ENCODE results near the gene RIOK2. TPM values are rescaled to one million over a fixed set of nuclear protein-coding genes. Genes with fewer than 3 reads are reported as not detected.

RIOK2 gene
- total RNA-seq, 2 donors from 2014 or later = 27.3 to 37.7 TPM

DNA sequence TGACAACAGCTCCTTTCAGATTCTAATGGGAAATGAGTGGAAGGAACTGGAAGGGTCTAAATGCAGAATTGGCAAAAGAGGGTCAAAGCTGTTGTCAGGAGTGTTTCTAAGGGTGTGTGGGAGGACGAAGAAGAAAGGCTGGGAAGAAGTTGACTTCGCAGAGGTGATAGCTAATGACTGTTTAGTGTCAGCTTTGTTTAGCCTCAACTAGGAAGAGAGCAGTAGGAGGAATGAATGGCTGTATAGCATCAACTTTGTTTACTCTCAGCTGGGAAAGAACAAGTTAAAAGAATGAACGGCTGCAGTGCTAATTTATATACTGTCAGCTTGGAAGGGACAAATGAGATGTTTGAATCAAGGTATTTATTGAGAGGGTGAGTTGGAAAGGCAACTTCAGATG, 34.8 kb downstream of the RIOK2 start:
- Mint-ChIP-seq H3K36me3 (ENCODE audit: low read depth) (no peaks in the 10 kb centered on the region), H3K4me3 (no peak overlapping the region), H3K4me1 (peaks cover 4% of the 10 kb centered on the region), H3K9me3 (no peaks in the 10 kb centered on the region), H3K27ac (no peak overlapping the region), H3K27me3 (ENCODE audit: insufficient read depth) (no peaks in the 10 kb centered on the region)
- Histone ChIP-seq H3K36me3 (ENCODE audit: control insufficient read depth, insufficient read depth, low read length) (no peaks in the 10 kb centered on the region), H3K9me3 (ENCODE audit: control insufficient read depth, low read length) (no peaks in the 10 kb centered on the region), H3K4me1 (ENCODE audit: control insufficient read depth, insufficient read depth, low read length) (no peaks in the 10 kb centered on the region), H3K9ac (ENCODE audit: extremely low read depth, low read length, poor library complexity, severe bottlenecking) (no peak overlapping the region), H3K27ac (ENCODE audit: low read depth, low read length) (no peak overlapping the region), H3K4me3 (ENCODE audit: low read length) (no peak overlapping the region), H3K27me3 (ENCODE audit: control insufficient read depth, insufficient read depth, low read length, poor library complexity, severe bottlenecking) (no peaks in the 10 kb centered on the region)
- 66 to 79% methylated on average over 3 of the region's 3 CpGs for WGBS, 2 experiments (ENCODE audit: insufficient coverage in 1 of 2, insufficient read length in 1 of 2)
- TF ChIP-seq CTCF (conservative IDR thresholded peaks at IDR 0.05) = no peak
- no peak for DNase-seq

- no peak overlapping the region for H3K9ac ChIP-seq (ENCODE audit: extremely low read depth, low read length, poor library complexity, severe bottlenecking)
- TF ChIP-seq CTCF (conservative IDR thresholded peaks at IDR 0.05) = no peak
- H3K27me3 Mint-ChIP-seq (ENCODE audit: insufficient read depth) = no peaks in the 10 kb centered on the region
- no peak overlapping the region for H3K27ac ChIP-seq (ENCODE audit: low read depth, low read length)
- no peak overlapping the region for H3K27ac Mint-ChIP-seq
- no peaks in the 10 kb centered on the region for H3K9me3 Mint-ChIP-seq
- peaks cover 27% of the 10 kb centered on the region for H3K4me1 Mint-ChIP-seq
- no peaks in the 10 kb centered on the region for H3K27me3 ChIP-seq (ENCODE audit: control insufficient read depth, insufficient read depth, low read length, poor library complexity, severe bottlenecking)
- H3K36me3 ChIP-seq (ENCODE audit: control insufficient read depth, insufficient read depth, low read length) = no peaks in the 10 kb centered on the region
- 94% methylated on average over 2 of the region's 2 CpGs; no CpG with 5 or more reads in 1 of the 2 experiments for WGBS, 2 experiments (ENCODE audit: insufficient coverage in 1 of 2, insufficient read length in 1 of 2)
- no peak overlapping the region for H3K4me3 Mint-ChIP-seq
- peaks cover 13% of the 10 kb centered on the region for H3K4me1 ChIP-seq (ENCODE audit: control insufficient read depth, insufficient read depth, low read length)
- DNase-seq = no peak
- H3K9me3 ChIP-seq (ENCODE audit: control insufficient read depth, low read length) = no peaks in the 10 kb centered on the region
- H3K4me3 ChIP-seq (ENCODE audit: low read length) = no peak overlapping the region
- no peaks in the 10 kb centered on the region for H3K36me3 Mint-ChIP-seq (ENCODE audit: low read depth)
These were observed 39.3 kb downstream of the RIOK2 start for GRCh38 chr5:97143704-97144103.

DNA sequence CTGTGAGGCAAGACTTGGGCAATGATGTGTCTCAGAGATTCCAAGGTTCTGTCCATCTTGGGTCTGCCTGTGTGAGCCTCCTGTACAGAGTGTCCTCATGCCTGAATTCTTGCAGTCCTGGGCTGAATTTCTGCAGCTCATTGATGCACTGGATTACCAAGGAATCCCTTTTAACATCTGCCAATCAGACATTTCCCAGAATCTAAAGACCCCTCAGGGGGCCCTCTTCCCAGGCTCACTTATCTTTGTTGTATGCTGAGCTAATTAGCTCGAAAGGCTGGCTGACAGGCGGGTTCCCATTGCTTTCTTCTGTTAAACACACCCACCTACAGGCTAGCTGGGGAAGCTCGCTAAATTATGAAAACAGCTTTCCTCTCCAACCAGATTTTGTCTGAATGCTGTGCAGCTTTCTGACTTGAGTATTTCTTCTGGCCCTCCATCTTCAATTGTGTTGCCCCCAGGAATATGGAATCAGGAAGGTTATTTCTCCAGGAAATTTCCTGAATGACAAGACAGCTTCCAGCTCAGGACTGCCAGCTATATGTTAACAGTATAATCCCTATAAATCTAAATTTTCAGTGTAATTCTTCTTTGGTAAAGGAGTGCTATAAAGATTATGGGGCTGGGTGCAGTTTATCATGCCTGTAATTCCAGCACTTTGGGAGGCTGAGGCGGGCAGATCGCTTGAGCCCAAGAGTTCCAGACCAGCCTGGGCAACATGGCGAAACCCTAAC, 40.4 kb downstream of the RIOK2 start, which contains the start of gene LIX1:
Gene LIX1, minus strand, starts transcription at position 91 of the 734 bp plus-strand sequence. Its CDS starts 35 bp downstream, at position 56.
- Histone ChIP-seq H3K4me3 (ENCODE audit: low read length) (peak within 1 kb of the TSS; percentile 66), H3K4me1 (ENCODE audit: control insufficient read depth, insufficient read depth, low read length) (peaks cover 13% of the 10 kb centered on the region), H3K9me3 (ENCODE audit: control insufficient read depth, low read length) (no peaks in the 10 kb centered on the region), H3K27me3 (ENCODE audit: control insufficient read depth, insufficient read depth, low read length, poor library complexity, severe bottlenecking) (no peaks in the 10 kb centered on the region), H3K9ac (ENCODE audit: extremely low read depth, low read length, poor library complexity, severe bottlenecking) (no peak within 1 kb of the TSS), H3K27ac (ENCODE audit: low read depth, low read length) (peak within 1 kb of the TSS; percentile 58), H3K36me3 (ENCODE audit: control insufficient read depth, insufficient read depth, low read length) (no peaks in the 10 kb centered on the region)
- peak; percentile 90 for DNase-seq
- peak; percentile 81 for TF ChIP-seq CTCF (conservative IDR thresholded peaks at IDR 0.05)
- Mint-ChIP-seq H3K27me3 (ENCODE audit: insufficient read depth) (no peaks in the 10 kb centered on the region), H3K4me3 (no peak within 1 kb of the TSS), H3K27ac (peak within 1 kb of the TSS; percentile 50), H3K36me3 (ENCODE audit: low read depth) (no peaks in the 10 kb centered on the region), H3K9me3 (no peaks in the 10 kb centered on the region), H3K4me1 (peaks cover 23% of the 10 kb centered on the region)
- 20 to 41% methylated on average over 4 to 6 of the region's 6 CpGs for WGBS, 2 experiments (ENCODE audit: insufficient coverage in 1 of 2, insufficient read length in 1 of 2)
